T-helper 2 cell (primary cell): ENCODE data around the gene ARHGAP40.
A peak's percentile ranks its signal among the peaks of the same experiment; 100 is the strongest.

Experiments used
- DNase-seq, 5 experiments: peaks; one replicate each; pipeline versions ENCODE4 v3.0.0 to v3.0.0-alpha.2; 2012 to 2022

The ARHGAP40 gene

DNA sequence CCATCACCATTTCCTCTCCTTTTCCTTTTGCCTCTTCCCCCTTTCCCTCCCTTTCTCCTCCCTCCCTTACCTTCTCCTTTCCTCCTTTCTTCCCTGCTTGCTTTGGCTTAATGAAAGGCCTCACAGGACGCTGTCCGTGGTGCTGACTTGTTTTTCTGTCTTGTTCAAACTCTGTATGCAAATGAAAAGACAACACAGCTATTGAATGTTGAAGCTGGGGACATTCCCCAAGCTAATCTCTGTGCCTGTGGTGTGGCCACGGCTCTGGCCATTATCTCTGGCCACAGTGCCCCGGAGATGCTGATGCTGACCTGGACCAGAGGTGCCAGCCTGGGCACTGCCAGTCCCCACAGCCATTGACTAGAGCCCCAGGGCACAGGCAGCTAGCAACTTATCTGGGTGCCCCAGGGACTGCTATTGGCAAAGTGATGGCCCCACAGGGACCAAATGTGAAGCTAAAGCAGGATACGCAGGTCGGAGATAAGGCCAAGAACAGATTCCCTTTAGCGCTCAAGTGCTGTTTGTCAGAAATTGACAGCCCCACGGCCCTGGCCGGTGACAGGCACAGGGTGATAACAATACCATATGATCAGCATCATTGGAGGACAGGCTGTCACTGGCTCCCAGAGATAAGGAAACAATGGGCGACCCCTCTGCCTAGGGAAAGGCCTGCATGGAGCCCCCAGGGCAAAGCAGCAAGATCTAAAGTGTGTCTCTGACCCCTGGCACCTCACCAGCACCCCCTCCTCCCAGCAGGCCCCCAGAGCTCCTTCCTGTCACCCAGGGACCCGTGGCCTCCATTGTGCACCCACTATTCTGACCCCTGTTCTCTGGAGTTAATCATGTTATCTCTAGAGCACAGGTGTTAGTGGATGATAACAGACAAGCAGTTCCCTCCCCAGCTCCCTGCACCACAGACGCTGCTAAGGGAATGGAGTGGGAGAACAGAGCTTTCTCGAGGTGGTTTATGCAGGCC lies 91.1 kb downstream of the ARHGAP40 start:
- peak in 3 of 5 experiments; percentile 13 to 43 (median 16) for DNase-seq

DNA sequence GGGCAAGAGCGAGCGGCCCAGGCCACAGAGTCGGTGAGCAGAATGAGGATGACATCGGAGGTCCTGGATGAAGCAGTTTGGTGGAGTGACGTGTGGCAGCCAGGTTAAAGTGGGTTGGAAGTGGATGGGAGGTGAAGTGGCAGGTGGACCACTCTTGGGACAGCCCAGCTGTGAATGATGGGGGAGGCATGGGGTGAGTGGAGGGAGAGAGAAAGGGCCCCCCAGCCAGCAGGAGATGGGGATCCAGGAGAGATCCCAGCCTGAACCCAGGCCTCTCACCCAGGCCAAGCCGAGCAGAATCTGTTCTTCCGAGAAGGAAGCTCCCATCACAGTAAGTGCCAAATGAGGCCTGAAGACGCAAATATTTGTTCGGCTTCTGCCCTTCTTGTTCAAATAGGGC lies 95.7 kb downstream of the ARHGAP40 start:
- DNase-seq = no peak

- no peak for DNase-seq
These were observed 96.9 kb downstream of the ARHGAP40 start for GRCh38 chr20:38698541-38698940.

DNA sequence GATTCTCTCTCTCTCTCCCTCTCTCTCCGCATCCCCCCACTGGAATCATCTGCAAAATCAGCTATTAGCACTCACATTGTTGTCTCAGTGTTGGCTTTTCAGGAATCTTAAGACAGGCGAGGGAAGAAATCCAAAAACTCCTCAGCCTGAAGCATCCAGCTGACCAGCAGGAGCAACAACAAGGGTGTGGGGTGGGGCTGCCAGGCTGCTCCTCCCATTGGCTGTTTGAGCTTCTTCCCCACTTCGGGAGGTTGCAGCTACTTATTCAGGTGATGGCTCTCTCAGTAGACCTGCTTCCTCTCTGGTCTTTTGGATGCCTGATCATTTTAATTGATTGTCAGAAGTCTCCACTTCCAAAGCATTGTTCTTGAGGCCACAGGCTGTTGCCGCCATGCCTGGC lies 98.5 kb downstream of the ARHGAP40 start:
- no peak for DNase-seq
